ENCODE results near the gene TRIM27. TPM values are rescaled to one million over a fixed set of nuclear protein-coding genes. Genes with fewer than 3 reads are reported as not detected.
"Not testable (repeated sequence)": the region's sequence is repeated elsewhere in the genome, so short reads cannot be mapped to it uniquely, and the experiment has no call there.

The TRIM27 gene
- total and polyA plus RNA-seq, 3 experiments from 2014 or later, result 61.6 to 69.2 (median 67.7) TPM

DNA sequence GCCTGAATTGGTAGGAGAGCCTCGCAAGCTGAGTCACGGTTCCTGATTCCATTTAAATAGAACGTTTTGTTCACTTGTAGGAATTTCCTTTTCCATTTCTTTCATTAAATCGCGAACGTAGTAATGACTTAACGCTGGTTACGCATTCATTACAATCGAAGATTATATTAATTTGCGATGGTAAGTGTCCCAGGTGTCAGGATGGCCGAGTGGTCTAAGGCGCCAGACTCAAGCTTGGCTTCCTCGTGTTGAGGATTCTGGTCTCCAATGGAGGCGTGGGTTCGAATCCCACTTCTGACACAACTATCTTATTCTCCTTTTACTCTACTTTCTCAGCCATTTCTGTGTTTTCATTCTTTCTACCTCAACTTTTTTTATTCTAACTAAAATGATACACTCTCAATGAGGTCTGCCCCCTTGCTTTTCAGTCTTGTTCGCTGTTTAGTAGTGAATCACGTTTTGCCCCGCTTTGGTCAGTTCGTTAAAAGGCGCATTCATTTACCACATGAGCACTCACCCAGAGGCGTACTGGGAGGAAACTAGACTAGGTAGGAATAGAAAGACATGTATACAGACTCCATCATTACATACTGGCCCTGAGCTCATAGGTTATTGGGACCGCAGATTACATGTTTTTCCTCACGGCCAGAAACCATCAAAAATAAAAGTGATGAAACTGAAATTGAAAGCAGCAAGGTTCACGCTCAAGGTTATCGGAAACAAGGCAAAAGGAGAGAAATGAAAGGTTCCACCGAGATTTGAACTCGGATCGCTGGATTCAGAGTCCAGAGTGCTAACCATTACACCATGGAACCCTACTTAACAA, 17.3 kb upstream of the TRIM27 start:
- Mint-ChIP-seq H3K9me3 (peaks cover 0 to 6% (median 2%) of the 10 kb centered on the region in 5 donors), H3K4me3 (peak overlapping the region; percentile 89 to 98 (median 93)), H3K27ac (peak overlapping the region; percentile 91 to 97 (median 94)), H3K4me1 (peaks cover 42 to 58% (median 52%) of the 10 kb centered on the region in 3 donors), H3K36me3 (peaks cover 0 to 8% (median 0%) of the 10 kb centered on the region in 3 donors), H3K27me3 (peaks cover 0 to 20% of the 10 kb centered on the region in 2 donors)
- Histone ChIP-seq H3K9me3 (ENCODE audit: low read length) (no peaks in the 10 kb centered on the region), H3K27ac (ENCODE audit: low read depth, low read length) (peak overlapping the region; percentile 86), H3K4me1 (ENCODE audit: insufficient read depth, low read length) (peaks cover 35% of the 10 kb centered on the region), H3K36me3 (ENCODE audit: insufficient read depth, low read length) (no peaks in the 10 kb centered on the region), H3K27me3 (ENCODE audit: insufficient read depth, low read length, poor library complexity, severe bottlenecking) (no peaks in the 10 kb centered on the region), H3K4me3 (ENCODE audit: low read length) (peak overlapping the region; percentile 84)
- DNase-seq, result peak; percentile 48 to 82 (median 81)
- CTCF ChIA-PET, result interaction anchor here (0.6 to 2.4 kb wide), 14 partner anchors 11 to 103 kb away, joined by 3 to 14 read pairs (median 4); partner anchors contain the start of gene TRIM27
- POLR2A ChIA-PET, result interaction anchor here (1.0 to 2.2 kb wide), 6 partner anchors 11 to 56 kb away, joined by 3 to 19 read pairs (median 7); partner anchors contain the start of gene TRIM27

DNA sequence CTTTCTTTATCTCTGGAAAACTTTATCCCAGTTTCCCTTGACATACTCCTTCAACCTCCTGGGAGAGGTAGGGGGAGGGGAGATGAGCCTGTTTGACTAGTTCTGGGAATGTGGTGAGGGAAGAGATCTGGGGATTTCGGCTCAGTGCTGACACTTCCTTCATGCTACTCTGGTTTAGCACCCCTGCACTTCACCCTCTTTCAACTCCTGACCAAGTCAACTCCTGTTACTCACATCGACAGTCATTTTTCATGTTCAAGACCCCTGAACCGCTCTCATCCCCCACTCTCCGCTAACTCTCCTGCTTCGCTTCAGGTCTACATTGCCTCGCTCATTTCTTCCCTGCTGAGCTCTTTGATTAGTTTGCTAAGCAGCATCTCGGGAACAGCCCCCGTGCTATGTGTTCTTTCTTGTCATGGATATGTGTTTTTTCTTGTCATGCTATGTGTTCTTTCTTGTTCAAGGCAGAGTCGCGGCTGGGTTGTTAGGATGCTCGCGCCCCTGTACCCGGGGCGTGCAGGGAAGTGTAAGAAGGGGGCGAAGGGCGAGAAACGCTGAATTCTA, 16.6 kb upstream of the TRIM27 start:
- POLR2A ChIA-PET, result interaction anchor here (1.0 to 2.2 kb wide), 5 partner anchors 12 to 56 kb away, joined by 3 to 19 read pairs (median 8); partner anchors contain the start of gene TRIM27
- peaks cover 0 to 8% (median 0%) of the 10 kb centered on the region in 3 donors for H3K36me3 Mint-ChIP-seq
- H3K9me3 ChIP-seq (ENCODE audit: low read length), result no peaks in the 10 kb centered on the region
- peak overlapping the region; percentile 91 to 97 (median 94) for H3K27ac Mint-ChIP-seq
- peaks cover 42 to 58% (median 52%) of the 10 kb centered on the region in 3 donors for H3K4me1 Mint-ChIP-seq
- CTCF ChIA-PET, result interaction anchor here (0.9 to 2.4 kb wide), 12 partner anchors 16 to 103 kb away, joined by 3 to 14 read pairs (median 5); partner anchors contain the start of gene TRIM27
- DNase-seq, result peak in 1 of 5 donors; percentile 57
- H3K4me3 ChIP-seq (ENCODE audit: low read length), result peak overlapping the region; percentile 84
- H3K36me3 ChIP-seq (ENCODE audit: insufficient read depth, low read length), result no peaks in the 10 kb centered on the region
- H3K4me1 ChIP-seq (ENCODE audit: insufficient read depth, low read length), result peaks cover 35% of the 10 kb centered on the region
- H3K4me3 Mint-ChIP-seq, result peak overlapping the region; percentile 89 to 98 (median 93)
- H3K9me3 Mint-ChIP-seq, result peaks cover 0 to 6% (median 2%) of the 10 kb centered on the region in 5 donors
- H3K27me3 ChIP-seq (ENCODE audit: insufficient read depth, low read length, poor library complexity, severe bottlenecking), result no peaks in the 10 kb centered on the region
- H3K27ac ChIP-seq (ENCODE audit: low read depth, low read length), result peak overlapping the region; percentile 86
- peaks cover 0 to 20% of the 10 kb centered on the region in 2 donors for H3K27me3 Mint-ChIP-seq

DNA sequence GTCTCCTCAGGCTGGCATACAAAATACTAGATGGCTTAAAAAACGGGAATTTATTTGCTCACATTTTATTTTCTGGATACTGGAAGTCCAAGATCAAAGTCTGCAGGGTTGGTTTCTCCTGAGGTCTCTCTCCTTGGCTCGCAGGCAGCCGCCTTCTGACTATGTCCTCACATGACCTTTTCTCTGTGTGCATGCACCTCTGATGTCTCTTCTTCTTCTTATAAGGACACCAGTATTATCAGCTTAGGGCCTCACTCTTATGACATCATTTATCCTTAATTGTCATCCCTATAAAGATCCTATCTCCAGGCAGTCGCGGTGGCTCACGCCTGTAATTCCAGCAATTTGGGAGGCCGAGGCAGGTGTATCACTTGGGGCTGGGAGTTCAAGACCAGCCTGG, 9.3 kb upstream of the TRIM27 start:
- Mint-ChIP-seq H3K9me3 (no peaks in the 10 kb centered on the region), H3K27ac (no peak overlapping the region), H3K27me3 (peaks cover 9 to 20% of the 10 kb centered on the region in 2 donors), H3K36me3 (no peaks in the 10 kb centered on the region), H3K4me3 (no peak overlapping the region), H3K4me1 (peaks cover 1 to 5% (median 4%) of the 10 kb centered on the region in 3 donors)
- POLR2A ChIA-PET, result no interaction called here
- no peaks in the 10 kb centered on the region for H3K9me3 ChIP-seq (ENCODE audit: low read length)
- H3K27ac ChIP-seq (ENCODE audit: low read depth, low read length), result no peak overlapping the region
- H3K27me3 ChIP-seq (ENCODE audit: insufficient read depth, low read length, poor library complexity, severe bottlenecking), result no peaks in the 10 kb centered on the region
- CTCF ChIA-PET, result interaction anchor here (1.0 kb wide), 1 partner anchor 9 kb away, joined by 5 read pairs; the partner anchor contains the start of gene TRIM27
- no peak for DNase-seq
- H3K4me3 ChIP-seq (ENCODE audit: low read length), result no peak overlapping the region
- H3K36me3 ChIP-seq (ENCODE audit: insufficient read depth, low read length), result no peaks in the 10 kb centered on the region
- no peaks in the 10 kb centered on the region for H3K4me1 ChIP-seq (ENCODE audit: insufficient read depth, low read length)

DNA sequence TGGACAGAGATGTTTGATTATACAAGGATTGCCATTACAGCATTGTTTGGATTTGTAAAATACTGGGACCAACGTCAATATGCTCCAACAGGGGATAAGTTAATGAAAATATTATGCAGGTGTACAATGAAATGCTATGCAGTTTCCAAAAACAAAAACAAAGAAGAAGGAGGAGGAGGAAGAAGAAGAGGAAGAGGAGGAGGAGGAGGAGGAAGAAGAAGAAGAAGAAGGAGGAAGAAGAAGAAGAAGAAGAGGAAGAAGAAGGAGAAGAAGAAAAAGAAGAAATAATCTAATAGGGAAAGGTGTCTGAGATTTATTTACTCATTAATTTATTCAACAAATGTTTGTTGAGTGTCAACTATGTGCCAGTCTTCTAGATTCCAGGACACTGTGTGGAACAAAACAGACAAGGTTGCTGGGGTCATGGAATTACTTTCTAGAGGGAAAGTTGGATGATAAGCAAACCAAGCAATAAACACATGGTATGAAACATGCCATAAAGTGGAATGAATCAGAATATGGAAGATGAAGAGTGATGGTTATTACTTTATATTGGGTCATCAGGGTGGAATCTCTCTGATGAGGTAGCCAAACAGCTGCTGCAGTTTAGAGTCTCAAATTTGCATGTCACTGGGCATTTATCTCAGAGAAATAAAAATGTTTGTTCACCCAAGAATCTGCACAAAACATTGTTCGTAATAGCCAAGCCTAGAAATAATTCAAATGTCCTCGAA, 6.3 kb upstream of the TRIM27 start:
- no peak overlapping the region for H3K4me3 ChIP-seq (ENCODE audit: low read length)
- no peak overlapping the region for H3K27ac Mint-ChIP-seq
- no peaks in the 10 kb centered on the region for H3K9me3 ChIP-seq (ENCODE audit: low read length)
- CTCF ChIA-PET, result no interaction called here
- H3K27me3 Mint-ChIP-seq, result peaks cover 9 to 22% of the 10 kb centered on the region in 2 donors
- no peaks in the 10 kb centered on the region for H3K9me3 Mint-ChIP-seq
- no peaks in the 10 kb centered on the region for H3K4me1 ChIP-seq (ENCODE audit: insufficient read depth, low read length)
- H3K36me3 ChIP-seq (ENCODE audit: insufficient read depth, low read length), result no peaks in the 10 kb centered on the region
- H3K27me3 ChIP-seq (ENCODE audit: insufficient read depth, low read length, poor library complexity, severe bottlenecking), result no peaks in the 10 kb centered on the region
- POLR2A ChIA-PET, result no interaction called here
- H3K27ac ChIP-seq (ENCODE audit: low read depth, low read length), result no peak overlapping the region
- no peaks in the 10 kb centered on the region for H3K4me1 Mint-ChIP-seq
- H3K36me3 Mint-ChIP-seq, result no peaks in the 10 kb centered on the region
- H3K4me3 Mint-ChIP-seq, result no peak overlapping the region
- DNase-seq, result no peak

DNA sequence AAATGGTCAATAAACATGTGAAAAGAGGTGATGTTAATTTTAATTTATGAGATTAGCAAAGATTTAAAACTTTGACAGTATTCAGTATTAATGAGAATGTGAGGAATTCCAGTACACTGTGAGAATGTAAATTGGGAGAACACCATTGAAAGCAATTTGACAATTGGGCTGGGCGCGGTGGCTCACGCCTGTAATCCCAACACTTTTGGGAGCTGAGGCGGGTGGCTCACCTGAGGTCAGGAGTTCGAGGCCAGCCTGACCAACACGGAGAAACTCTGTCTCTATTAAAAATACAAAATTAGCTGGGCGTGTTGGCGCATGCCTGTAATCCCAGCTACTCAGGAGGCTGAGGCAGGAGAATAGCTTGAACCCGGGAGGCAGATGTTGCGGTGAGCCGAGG, 5.6 kb upstream of the TRIM27 start:
- peaks cover 9 to 22% of the 10 kb centered on the region in 2 donors for H3K27me3 Mint-ChIP-seq
- H3K36me3 ChIP-seq (ENCODE audit: insufficient read depth, low read length); DNase-seq; CTCF ChIA-PET; H3K9me3 Mint-ChIP-seq; H3K4me3 ChIP-seq (ENCODE audit: low read length); H3K27me3 ChIP-seq (ENCODE audit: insufficient read depth, low read length, poor library complexity, severe bottlenecking); H3K9me3 ChIP-seq (ENCODE audit: low read length); H3K4me1 Mint-ChIP-seq; H3K27ac ChIP-seq (ENCODE audit: low read depth, low read length); H3K36me3 Mint-ChIP-seq; H3K4me3 Mint-ChIP-seq; POLR2A ChIA-PET; H3K4me1 ChIP-seq (ENCODE audit: insufficient read depth, low read length); H3K27ac Mint-ChIP-seq: not testable (repeated sequence)

DNA sequence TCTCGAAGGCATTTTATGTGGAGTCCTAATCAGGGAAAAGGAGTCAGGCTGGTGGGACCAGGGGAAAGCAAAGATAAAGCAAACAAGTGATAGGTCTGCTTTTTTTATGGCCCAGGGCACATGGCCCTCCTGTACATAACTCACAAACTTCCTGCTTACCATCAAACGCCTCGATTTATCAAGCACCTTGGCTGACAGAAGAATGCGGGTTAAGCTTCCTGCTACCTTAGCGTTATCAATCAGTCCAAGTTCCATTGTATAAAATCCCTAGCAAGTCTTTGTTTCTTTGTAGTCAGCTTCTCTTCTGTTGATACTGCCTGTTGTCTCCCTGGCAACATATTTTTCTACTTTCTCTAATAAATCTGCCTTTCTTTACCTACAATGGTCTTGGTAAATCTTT, 4.1 kb upstream of the TRIM27 start:
- Mint-ChIP-seq H3K36me3 (peaks cover 0 to 9% (median 0%) of the 10 kb centered on the region in 3 donors), H3K4me1 (peaks cover 5 to 10% (median 5%) of the 10 kb centered on the region in 3 donors), H3K9me3 (no peaks in the 10 kb centered on the region), H3K27ac (peak overlapping the region in 1 of 8 donors; percentile 54), H3K4me3 (peak overlapping the region in 1 of 7 donors; percentile 44), H3K27me3 (peaks cover 9 to 22% of the 10 kb centered on the region in 2 donors)
- peaks cover 9% of the 10 kb centered on the region for H3K4me1 ChIP-seq (ENCODE audit: insufficient read depth, low read length)
- no peak overlapping the region for H3K4me3 ChIP-seq (ENCODE audit: low read length)
- ChIA-PET POLR2A (no interaction called here), CTCF (no interaction called here)
- DNase-seq, result no peak
- H3K27me3 ChIP-seq (ENCODE audit: insufficient read depth, low read length, poor library complexity, severe bottlenecking), result no peaks in the 10 kb centered on the region
- H3K36me3 ChIP-seq (ENCODE audit: insufficient read depth, low read length), result no peaks in the 10 kb centered on the region
- H3K27ac ChIP-seq (ENCODE audit: low read depth, low read length), result no peak overlapping the region
- no peaks in the 10 kb centered on the region for H3K9me3 ChIP-seq (ENCODE audit: low read length)

DNA sequence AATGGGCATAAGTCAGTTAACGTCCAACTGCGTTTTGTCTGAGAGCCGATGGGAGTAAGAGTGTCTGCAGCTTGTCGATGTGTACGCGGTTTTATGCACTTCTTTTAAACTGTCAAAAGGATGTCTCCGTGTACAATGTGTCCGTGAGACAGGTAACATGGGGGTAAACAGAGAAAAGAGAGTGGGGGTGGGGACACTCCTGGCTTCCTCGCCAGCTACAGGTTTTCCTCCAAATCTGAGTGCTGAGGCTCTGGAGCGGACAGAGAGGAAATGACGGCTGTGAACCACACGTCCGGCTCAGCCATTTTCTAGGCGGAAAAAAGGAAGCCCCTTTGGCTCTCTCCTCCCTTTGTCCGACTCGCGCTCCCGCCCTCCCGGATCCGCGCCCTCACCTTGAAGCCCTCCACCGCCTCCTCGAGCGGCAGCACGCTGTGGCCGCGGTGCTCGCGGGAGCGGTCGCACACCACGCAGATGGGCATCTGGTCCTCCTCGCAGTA, 916 bp downstream of the TRIM27 start:
- peaks cover 42% of the 10 kb centered on the region for H3K4me1 ChIP-seq (ENCODE audit: insufficient read depth, low read length)
- peak overlapping the region; percentile 59 for H3K4me3 ChIP-seq (ENCODE audit: low read length)
- ChIA-PET CTCF (interaction anchor here (0.9 to 3.7 kb wide), 14 partner anchors 13 to 93 kb away, joined by 3 to 30 read pairs (median 5); no protein-coding TSS in a partner anchor), POLR2A (interaction anchor here (0.9 to 2.2 kb wide), 12 partner anchors 9 to 86 kb away, joined by 3 to 24 read pairs (median 5); no protein-coding TSS in a partner anchor)
- DNase-seq, result peak in 4 of 5 donors; percentile 23 to 58 (median 32)
- no peaks in the 10 kb centered on the region for H3K9me3 ChIP-seq (ENCODE audit: low read length)
- peaks cover 26% of the 10 kb centered on the region for H3K36me3 ChIP-seq (ENCODE audit: insufficient read depth, low read length)
- H3K27ac Mint-ChIP-seq, result peak overlapping the region; percentile 87 to 97 (median 94)
- no peaks in the 10 kb centered on the region for H3K27me3 ChIP-seq (ENCODE audit: insufficient read depth, low read length, poor library complexity, severe bottlenecking)
- H3K27me3 Mint-ChIP-seq, result peaks cover 0 to under 1% of the 10 kb centered on the region in 2 donors
- H3K27ac ChIP-seq (ENCODE audit: low read depth, low read length), result peak overlapping the region; percentile 72
- no peaks in the 10 kb centered on the region for H3K9me3 Mint-ChIP-seq
- H3K4me1 Mint-ChIP-seq, result peaks cover 34 to 53% (median 49%) of the 10 kb centered on the region in 3 donors
- peaks cover 3 to 54% (median 8%) of the 10 kb centered on the region in 3 donors for H3K36me3 Mint-ChIP-seq
- peak overlapping the region; percentile 90 to 98 (median 95) for H3K4me3 Mint-ChIP-seq
